ACHN (cell line): ENCODE measurements around the gene IL17RB.

Experiments
- DNase-seq: peaks from one replicate; pipeline ENCODE4 v3.0.0-alpha.2; 2015
- in situ Hi-C: cut with HindIII; loops from 2 replicates; pipeline ENCODE4 v1.10.0; 2017; ENCODE audit warnings: low sequenced_read_pairs, low pct_ligation_motif_present, low pct_unique_long_range_greater_than_20kb

IL17RB gene

GRCh38 chr3:53888232-53888631 lies 41.9 kb downstream of the IL17RB start:
- no peak for DNase-seq
- in situ Hi-C loops, result no loop called here

DNA sequence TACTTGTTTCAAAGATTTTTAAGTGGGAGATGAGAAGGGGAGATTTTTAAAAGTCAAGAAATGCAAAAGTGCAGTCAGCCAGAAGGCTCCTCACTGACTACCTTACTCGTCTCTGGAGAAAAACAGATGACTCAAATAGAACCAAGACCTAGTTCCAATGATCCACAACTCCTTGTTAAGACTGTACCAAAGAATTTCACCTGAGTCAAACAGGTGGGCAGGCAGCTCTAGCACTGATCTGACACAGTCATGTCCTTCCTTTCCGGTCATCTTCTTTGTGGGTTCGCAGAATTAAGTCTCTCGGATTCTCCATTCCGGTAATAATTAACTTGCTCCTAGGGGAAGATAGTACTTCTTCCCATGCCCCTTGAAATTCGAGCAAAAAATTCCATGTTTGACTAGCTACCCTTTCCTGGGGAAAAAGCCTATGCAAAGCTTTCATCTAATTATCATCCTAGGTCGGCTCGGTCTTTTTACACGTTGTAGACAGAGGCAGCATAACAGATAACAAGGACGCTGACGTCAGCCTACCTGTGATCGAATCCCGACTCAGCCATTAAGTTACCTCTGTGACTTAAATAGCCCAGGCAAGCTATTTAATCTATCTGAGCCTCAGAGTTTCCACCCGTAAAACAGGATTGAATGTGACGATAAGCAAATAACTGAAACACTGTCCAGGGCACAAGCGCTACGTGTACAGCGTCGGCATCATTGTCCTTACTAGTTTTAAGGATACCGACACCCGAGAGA lies 44.5 kb downstream of the IL17RB start:
- in situ Hi-C loops, result no loop called here
- peak; percentile 42 for DNase-seq

- in situ Hi-C loops, result no loop called here
Measured at GRCh38 chr3:53891497-53892285, 45.3 kb downstream of the IL17RB start, which contains the start of gene SELENOK. Gene SELENOK, minus strand, starts transcription at chr3:53891859.

GRCh38 chr3:53892286-53892637 lies 45.9 kb downstream of the IL17RB start:
- no peak for DNase-seq
- in situ Hi-C loops, result no loop called here

More at GRCh38 chr3:53891497-53892285, 45.3 kb downstream of the IL17RB start, which contains the start of gene SELENOK:
- peak; percentile 98 for DNase-seq

GRCh38 chr3:53899750-53900149 lies 53.4 kb downstream of the IL17RB start:
- in situ Hi-C loops, result no loop called here
- no peak for DNase-seq

GRCh38 chr3:53900666-53901331 lies 54.4 kb downstream of the IL17RB start:
- no peak for DNase-seq
- in situ Hi-C loops, result no loop called here

DNA sequence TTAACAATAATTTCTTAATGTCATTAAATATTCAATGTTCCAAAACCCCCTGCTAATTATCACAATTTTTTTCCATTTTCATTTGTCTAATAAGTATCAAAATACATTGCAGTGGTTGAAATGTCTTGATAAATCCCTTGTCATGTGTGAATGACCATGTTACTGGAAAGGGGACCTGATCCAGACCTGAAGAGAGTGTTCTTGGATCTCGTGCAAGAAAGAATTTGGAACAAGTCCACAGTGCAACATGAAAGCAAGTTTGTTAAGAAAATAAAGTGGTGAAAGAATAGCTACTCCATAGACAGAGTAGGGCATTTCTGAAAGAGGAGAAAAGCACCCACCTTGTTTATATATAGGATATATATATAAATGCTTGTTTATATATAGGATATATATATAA lies 55.7 kb downstream of the IL17RB start:
- in situ Hi-C loops, result no loop called here
- DNase-seq, result no peak

DNA sequence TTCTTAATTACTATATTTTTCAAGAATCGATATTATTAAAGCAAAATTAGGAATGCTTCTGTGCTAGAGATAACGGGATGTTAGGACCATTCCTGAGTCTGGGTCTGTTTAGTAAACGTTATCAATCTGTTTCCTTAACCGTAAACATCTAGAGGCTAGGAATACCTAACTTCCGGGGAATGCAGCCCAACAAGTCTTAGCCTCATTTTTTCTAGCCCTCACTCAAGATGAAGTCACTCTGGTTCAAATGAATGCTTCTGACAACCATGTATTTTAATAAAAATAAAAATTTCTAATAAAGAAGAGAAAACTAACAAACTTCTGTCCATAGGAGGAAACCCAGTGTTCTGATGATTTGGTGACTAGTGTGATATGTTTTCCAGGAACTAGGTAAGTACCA lies 56.3 kb downstream of the IL17RB start:
- in situ Hi-C loops, result no loop called here

DNA sequence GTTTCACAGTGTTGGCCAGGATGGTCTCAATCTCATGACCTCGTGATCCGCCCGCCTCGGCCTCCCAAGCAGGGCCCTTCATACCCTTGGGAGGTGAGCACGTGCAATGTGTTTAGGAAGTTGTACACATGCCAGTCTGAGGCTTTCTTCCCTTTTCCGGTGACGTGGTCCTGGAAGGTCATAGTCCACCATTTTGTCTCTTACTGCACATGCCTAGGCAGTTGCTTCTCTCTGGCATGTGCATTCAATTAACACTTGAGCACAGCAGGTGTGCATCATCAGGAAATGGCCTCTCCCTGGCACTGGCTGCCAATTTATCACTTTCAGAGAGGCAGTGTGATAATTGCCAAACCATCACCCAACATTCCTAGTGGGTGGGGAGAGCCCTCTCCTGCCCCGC lies 67.0 kb downstream of the IL17RB start:
- in situ Hi-C loops, result no loop called here
- no peak for DNase-seq

More for the DNA sequence above, 56.3 kb downstream of the IL17RB start:
- no peak for DNase-seq
